ENCODE measurements around the gene GABARAP. TPM values are rescaled to one million over a fixed set of nuclear protein-coding genes. Genes with fewer than 3 reads are reported as not detected.

Gene GABARAP
- polyA plus RNA-seq, 1 of the 3 experiments (the other 2 are of a cell fraction): 585 TPM

- no peak for TF ChIP-seq USF2 (IDR thresholded peaks at IDR 0.05; ENCODE audit: borderline replicate concordance, low read depth, low read length)
- TF ChIP-seq MXI1 (IDR thresholded peaks at IDR 0.05; ENCODE audit: low read depth, low read length): peak; percentile 86
- peak; percentile 63; the same call in 1 of the 2 replicates for TF ChIP-seq FOSL2 (IDR thresholded peaks at IDR 0.05; ENCODE audit: borderline replicate concordance, low read depth)
- TF ChIP-seq SMC3 (IDR thresholded peaks at IDR 0.05; ENCODE audit: low read depth, low read length): no peak
- peak; percentile 59 for TF ChIP-seq CHD2 (IDR thresholded peaks at IDR 0.05; ENCODE audit: low read length, partially characterized antibody)
- TF ChIP-seq NFIC (IDR thresholded peaks at IDR 0.05; ENCODE audit: borderline replicate concordance): peak; percentile 1; the same call in 1 of the 2 replicates
- TF ChIP-seq, protein P1, sequence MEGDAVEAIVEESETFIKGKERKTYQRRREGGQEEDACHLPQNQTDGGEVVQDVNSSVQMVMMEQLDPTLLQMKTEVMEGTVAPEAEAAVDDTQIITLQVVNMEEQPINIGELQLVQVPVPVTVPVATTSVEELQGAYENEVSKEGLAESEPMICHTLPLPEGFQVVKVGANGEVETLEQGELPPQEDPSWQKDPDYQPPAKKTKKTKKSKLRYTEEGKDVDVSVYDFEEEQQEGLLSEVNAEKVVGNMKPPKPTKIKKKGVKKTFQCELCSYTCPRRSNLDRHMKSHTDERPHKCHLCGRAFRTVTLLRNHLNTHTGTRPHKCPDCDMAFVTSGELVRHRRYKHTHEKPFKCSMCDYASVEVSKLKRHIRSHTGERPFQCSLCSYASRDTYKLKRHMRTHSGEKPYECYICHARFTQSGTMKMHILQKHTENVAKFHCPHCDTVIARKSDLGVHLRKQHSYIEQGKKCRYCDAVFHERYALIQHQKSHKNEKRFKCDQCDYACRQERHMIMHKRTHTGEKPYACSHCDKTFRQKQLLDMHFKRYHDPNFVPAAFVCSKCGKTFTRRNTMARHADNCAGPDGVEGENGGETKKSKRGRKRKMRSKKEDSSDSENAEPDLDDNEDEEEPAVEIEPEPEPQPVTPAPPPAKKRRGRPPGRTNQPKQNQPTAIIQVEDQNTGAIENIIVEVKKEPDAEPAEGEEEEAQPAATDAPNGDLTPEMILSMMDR (IDR thresholded peaks at IDR 0.05): no peak
- TF ChIP-seq RCOR1 (IDR thresholded peaks at IDR 0.05; ENCODE audit: low read length): 0 out of 2 replicates have a peak, but pooled peaks have one; percentile 11
- TF ChIP-seq SIN3A (IDR thresholded peaks at IDR 0.05; ENCODE audit: borderline replicate concordance, low read depth, low read length): peak; percentile 77; the same call in 1 of the 2 replicates
- TF ChIP-seq RAD21 (IDR thresholded peaks at IDR 0.05; ENCODE audit: low read length): no peak
- no peak for TF ChIP-seq EP300 (IDR thresholded peaks at IDR 0.05; ENCODE audit: borderline replicate concordance in 1 of 2, low read depth in 1 of 2, low read length in 1 of 2)
Observed at GRCh38 chr17:7219812-7220592, 22.2 kb downstream of the GABARAP start, which contains the start of the genes ACADVL and DLG4 (continued).

DNA sequence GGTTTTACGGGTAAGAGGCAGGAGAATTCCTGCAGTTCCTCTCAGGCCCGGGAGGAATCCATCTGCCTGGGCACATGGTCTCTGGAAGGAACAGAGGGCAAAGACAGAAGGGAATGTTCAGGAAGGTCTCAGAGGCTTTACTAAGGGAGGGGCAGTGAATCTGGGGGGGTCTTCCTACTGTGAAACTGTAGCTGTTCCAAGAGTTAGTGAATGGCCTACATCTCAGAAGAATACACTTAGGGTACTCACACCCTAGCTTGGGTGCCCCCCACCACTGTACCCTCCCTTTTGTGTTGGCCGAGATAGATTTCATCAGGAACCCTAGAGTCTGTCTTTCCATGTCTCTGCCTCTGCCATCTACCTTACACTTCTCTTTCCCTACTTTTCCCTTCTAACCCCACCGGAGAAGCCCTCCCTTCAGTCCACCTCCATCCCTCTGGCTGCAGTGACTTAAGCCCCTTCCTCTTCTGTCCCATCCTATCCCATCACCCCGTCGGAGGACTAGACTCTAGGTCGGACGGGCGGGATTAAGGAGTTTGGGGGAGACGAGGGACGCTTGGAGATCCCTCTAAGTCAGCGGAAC lies 22.9 kb downstream of the GABARAP start:
- CTCF ChIA-PET: interaction anchor here (0.6 to 4.3 kb wide), 7 partner anchors 11 to 1094 kb away, joined by 3 to 44 read pairs (median 15); partner anchors contain the start of genes DVL2, GABARAP and PHF23
- TF ChIP-seq POLR2AphosphoS5 (IDR thresholded peaks at IDR 0.05; ENCODE audit: low read depth, low read length) (0 out of 2 replicates have a peak, but pooled peaks have one; percentile 70), USF1 (IDR thresholded peaks at IDR 0.05; ENCODE audit: borderline replicate concordance, low read depth) (no peak), RXRA (IDR thresholded peaks at IDR 0.05; ENCODE audit: borderline replicate concordance, low read depth) (no peak)

More for the DNA sequence above, 22.9 kb downstream of the GABARAP start:
- Histone ChIP-seq H3K9me2 (no peaks in the 10 kb centered on the region), H3F3A (replicated peaks; ENCODE audit: insufficient read depth) (peaks cover 52% of the 10 kb centered on the region), H3K36me3 (replicated peaks in 1 of 2; ENCODE audit: control insufficient read depth in 1 of 2, insufficient read depth in 2 of 2, low read length in 1 of 2) (peaks cover 23% of the 10 kb centered on the region in 2 experiments), H3K9me3 (no peaks in the 10 kb centered on the region), H3K4me1 (ENCODE audit: control insufficient read depth in 1 of 2, insufficient read depth in 2 of 2, low read depth in 1 of 2, low read length in 1 of 2) (peaks cover 20 to 56% of the 10 kb centered on the region in 2 experiments; a peak in 3 of 4 replicates), H3K27ac (ENCODE audit: low read depth in 2 of 2, low read length in 1 of 2) (peak overlapping the region; percentile 76 to 89; a peak in 3 of 4 replicates), H2AFZ (ENCODE audit: low read depth) (peak overlapping the region; percentile 68), H3K4me2 (peak overlapping the region; percentile 100), H3K4me3 (ENCODE audit: low read depth in 2 of 2, low read length in 1 of 2) (peak overlapping the region; percentile 79 to 99), H3K9ac (peak overlapping the region; percentile 88; the same call in 1 of the 2 replicates), H3K79me2 (ENCODE audit: insufficient read depth) (peaks cover 40% of the 10 kb centered on the region), H4K20me1 (ENCODE audit: insufficient read depth) (peaks cover 4% of the 10 kb centered on the region; the same call in 1 of the 2 replicates), H3K27me3 (ENCODE audit: insufficient read depth) (no peaks in the 10 kb centered on the region)
- DNase-seq: no peak
- WGBS (ENCODE audit: low lambda C conversion rate): 19% methylated on average over 12 of the region's 12 CpGs
- POLR2A ChIA-PET: interaction anchor here (0.6 to 2.7 kb wide), 8 partner anchors 13 to 364 kb away, joined by 3 to 11 read pairs (median 4); partner anchors contain the start of genes DVL2, MPDU1 and NEURL4
